OCI-LY1 (cell line): ENCODE data around the gene MTX1.

ENCODE experiments used
- EZH2 ChIP-seq: fragments of 200-600 bp; sonication (generic), shearing (Covaris generic); IDR thresholded peaks from 2 replicates; pipeline ENCODE4 v1.8.0; 2017; ENCODE audit warnings: borderline replicate concordance, mixed run types, mild to moderate bottlenecking, antibody characterized with exemption, low read length, moderate library complexity, mixed read lengths
- TF ChIP-seq, protein P1 (sequence below): fragments of 200-600 bp; sonication (generic), shearing (Covaris generic); IDR thresholded peaks from 2 replicates; pipeline ENCODE4 v1.5.1; 2017; ENCODE audit warnings: mild to moderate bottlenecking, antibody characterized with exemption, low read length, moderate library complexity, mixed read lengths

DNA sequence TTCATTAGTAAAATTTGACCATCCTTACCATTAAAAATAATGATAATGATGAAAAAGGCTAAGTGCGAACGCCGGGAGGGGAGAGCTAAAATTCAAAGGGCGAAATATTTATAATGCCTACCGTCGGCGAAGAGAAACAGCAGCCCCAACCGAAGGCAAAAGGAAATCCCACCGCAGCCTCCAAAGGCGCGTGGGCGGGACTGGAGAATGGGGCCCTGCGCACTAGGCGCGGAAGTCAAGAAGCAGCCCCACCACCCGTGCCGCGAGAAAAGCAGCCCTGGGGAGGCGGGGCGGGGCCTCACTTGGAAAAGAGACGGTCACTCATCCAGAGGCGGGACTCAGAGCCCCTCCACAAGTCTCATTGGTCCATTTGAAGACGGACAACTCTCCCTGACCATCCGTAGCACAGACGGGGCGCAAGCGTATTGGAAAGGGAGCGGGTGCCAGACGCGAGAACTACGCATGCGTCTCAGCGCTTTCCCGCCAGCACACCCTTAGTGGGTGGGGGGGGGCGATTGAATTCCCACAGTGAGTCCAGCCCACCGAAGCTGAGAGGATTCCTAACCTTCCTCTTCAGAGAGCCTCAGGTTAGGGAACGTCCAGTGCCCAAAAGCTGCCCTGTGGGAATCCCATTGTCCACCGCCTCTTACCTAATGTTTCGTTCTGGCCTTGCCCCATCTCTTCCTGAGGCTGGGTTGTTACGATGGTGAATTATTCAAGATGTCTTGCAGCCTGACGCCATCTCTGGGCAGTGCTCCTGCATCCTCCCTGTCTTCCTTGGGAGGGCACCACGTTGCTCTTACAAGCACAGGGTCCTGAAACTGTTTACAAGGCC, 19.0 kb downstream of the MTX1 start:
- no peak for TF ChIP-seq EZH2
- TF ChIP-seq, protein P1, sequence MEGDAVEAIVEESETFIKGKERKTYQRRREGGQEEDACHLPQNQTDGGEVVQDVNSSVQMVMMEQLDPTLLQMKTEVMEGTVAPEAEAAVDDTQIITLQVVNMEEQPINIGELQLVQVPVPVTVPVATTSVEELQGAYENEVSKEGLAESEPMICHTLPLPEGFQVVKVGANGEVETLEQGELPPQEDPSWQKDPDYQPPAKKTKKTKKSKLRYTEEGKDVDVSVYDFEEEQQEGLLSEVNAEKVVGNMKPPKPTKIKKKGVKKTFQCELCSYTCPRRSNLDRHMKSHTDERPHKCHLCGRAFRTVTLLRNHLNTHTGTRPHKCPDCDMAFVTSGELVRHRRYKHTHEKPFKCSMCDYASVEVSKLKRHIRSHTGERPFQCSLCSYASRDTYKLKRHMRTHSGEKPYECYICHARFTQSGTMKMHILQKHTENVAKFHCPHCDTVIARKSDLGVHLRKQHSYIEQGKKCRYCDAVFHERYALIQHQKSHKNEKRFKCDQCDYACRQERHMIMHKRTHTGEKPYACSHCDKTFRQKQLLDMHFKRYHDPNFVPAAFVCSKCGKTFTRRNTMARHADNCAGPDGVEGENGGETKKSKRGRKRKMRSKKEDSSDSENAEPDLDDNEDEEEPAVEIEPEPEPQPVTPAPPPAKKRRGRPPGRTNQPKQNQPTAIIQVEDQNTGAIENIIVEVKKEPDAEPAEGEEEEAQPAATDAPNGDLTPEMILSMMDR = no peak; the same call in 1 of the 2 replicates
